Testis (tissue), 3 donors: ENCODE measurements around the gene ANXA2. TPM values are rescaled to one million over a fixed set of nuclear protein-coding genes. Genes with fewer than 3 reads are reported as not detected.
"Not testable (repeated sequence)": the region's sequence is repeated elsewhere in the genome, so short reads cannot be mapped to it uniquely, and the experiment has no call there.

Experiments
- DNase-seq: peaks from one replicate; pipeline ENCODE4 v3.0.0-alpha.2; 2019
- H3K27ac ChIP-seq, 2 donors: fragments of 200-600 bp; sonication (generic); one replicate each; pipeline ENCODE4 v1.5.1; 2019
- H3K27me3 ChIP-seq: fragments of 200-600 bp; sonication (generic); one replicate; pipeline ENCODE4 v1.5.1; 2019
- H3K36me3 ChIP-seq: fragments of 200-600 bp; sonication (generic); one replicate; pipeline ENCODE4 v1.5.1; 2017; ENCODE audit warnings: low read depth; ENCODE audit errors: missing control alignments
- H3K4me1 ChIP-seq: fragments of 200-600 bp; sonication (generic); one replicate; pipeline ENCODE4 v1.5.1; 2019
- H3K4me3 ChIP-seq, 2 donors: fragments of 200-600 bp; sonication (generic); one replicate each; pipeline ENCODE4 v1.5.1; 2017 to 2019
- H3K9me3 ChIP-seq: fragments of 200-600 bp; sonication (generic); one replicate; pipeline ENCODE4 v1.5.1; 2017
- CTCF ChIP-seq, 3 experiments: fragments of 450-650 bp in 2 of 3; fragments of 200-600 bp in 1 of 3; sonication (generic) in 1 of 3; IDR thresholded peaks; one replicate each; pipeline ENCODE4 v1.5.1; 2016 to 2019; ENCODE audit warnings: antibody characterized with exemption in 3 of 3, mild to moderate bottlenecking in 2 of 3, moderate library complexity in 1 of 3
- POLR2A ChIP-seq: fragments of 450-650 bp; IDR thresholded peaks from one replicate; pipeline ENCODE4 v1.6.1; 2017; ENCODE audit warnings: antibody characterized with exemption, mild to moderate bottlenecking, moderate library complexity
- WGBS, 2 donors: methylation state at CpG; one replicate each; pipeline ENCODE4 v1.1.5; 2018; 5-methylcytosine and 5-hydroxymethylcytosine counted together
- intact Hi-C: fragments of 100-400 bp; cut with DNase I; formaldehyde crosslinking; loops from one replicate; pipeline ENCODE4 v1.15.1; 2023; ENCODE audit warnings: low total_unique reads
- polyA plus RNA-seq: library from polyadenylated mRNA; stranded (reverse); fragments of 350-450 nt; fragmentation: Illumina TruSeq; extraction: RNeasy Lipid Tissue Mini Kit (QIAGEN cat#74804); gene quantifications from one replicate; pipeline ENCODE4 v1.2.3, GENCODE V29; 2014; ENCODE audit warnings: low read depth, low replicate concordance; ENCODE audit not compliant: insufficient read depth
- total RNA-seq, 2 donors: library from RNA; depleted of rRNA; stranded (reverse); fragments of >200 nt; gene quantifications; one replicate each; pipeline ENCODE4 v1.2.3, GENCODE V29; 2016

Gene ANXA2
- total and polyA plus RNA-seq, 3 donors from 2014 or later: 199 to 388 (median 226) TPM

- Histone ChIP-seq H3K4me3 (no peak overlapping the region), H3K27ac (no peak overlapping the region), H3K4me1 (peaks cover 3% of the 10 kb centered on the region), H3K36me3 (no peaks in the 10 kb centered on the region), H3K27me3 (no peaks in the 10 kb centered on the region), H3K9me3 (no peaks in the 10 kb centered on the region)
- WGBS, 2 donors: 74 to 80% methylated on average over 9 of the region's 9 CpGs
- intact Hi-C loops: no loop called here
- no peak for TF ChIP-seq CTCF (IDR thresholded peaks at IDR 0.05)
- TF ChIP-seq POLR2A: no peak
- no peak for DNase-seq
These were observed 14.1 kb upstream of the ANXA2 start for GRCh38 chr15:60411774-60412425.

- H3K27ac ChIP-seq, H3K27me3 ChIP-seq, DNase-seq, H3K9me3 ChIP-seq, H3K4me3 ChIP-seq, intact Hi-C loops, H3K36me3 ChIP-seq, H3K4me1 ChIP-seq: not testable (repeated sequence)
- 88 to 95% methylated on average over 8 to 9 of the region's 9 CpGs for WGBS, 2 donors
These were observed 12.6 kb upstream of the ANXA2 start for GRCh38 chr15:60410350-60410749.

- Histone ChIP-seq H3K27ac (no peak overlapping the region), H3K4me3 (no peak overlapping the region), H3K27me3 (no peaks in the 10 kb centered on the region), H3K9me3 (no peaks in the 10 kb centered on the region), H3K36me3 (no peaks in the 10 kb centered on the region), H3K4me1 (peaks cover 7% of the 10 kb centered on the region)
- intact Hi-C loops: no loop called here
- DNase-seq: no peak
- no peak for TF ChIP-seq CTCF (IDR thresholded peaks at IDR 0.05)
- no peak for TF ChIP-seq POLR2A
These were observed 10.7 kb upstream of the ANXA2 start for GRCh38 chr15:60408463-60408981.

GRCh38 chr15:60407415-60407805 lies 9.6 kb upstream of the ANXA2 start:
- no peaks in the 10 kb centered on the region for H3K9me3 ChIP-seq
- TF ChIP-seq CTCF (IDR thresholded peaks at IDR 0.05) (no peak), POLR2A (no peak)
- intact Hi-C loops: no loop called here
- no peaks in the 10 kb centered on the region for H3K36me3 ChIP-seq
- H3K27ac ChIP-seq: peak overlapping the region in 1 of 2 donors; percentile 37
- DNase-seq: no peak
- no peak overlapping the region for H3K4me3 ChIP-seq
- H3K4me1 ChIP-seq: peaks cover 7% of the 10 kb centered on the region
- H3K27me3 ChIP-seq: no peaks in the 10 kb centered on the region

- H3K27ac ChIP-seq: peak overlapping the region in 1 of 2 donors; percentile 37
- 33 to 39% methylated on average over 2 of the region's 2 CpGs for WGBS, 2 donors
- H3K9me3 ChIP-seq: no peaks in the 10 kb centered on the region
- H3K4me3 ChIP-seq: no peak overlapping the region
- H3K36me3 ChIP-seq: no peaks in the 10 kb centered on the region
- no peaks in the 10 kb centered on the region for H3K27me3 ChIP-seq
- H3K4me1 ChIP-seq: peaks cover 7% of the 10 kb centered on the region
- intact Hi-C loops: no loop called here
- no peak for TF ChIP-seq POLR2A
- no peak for TF ChIP-seq CTCF (IDR thresholded peaks at IDR 0.05)
- no peak for DNase-seq
These were observed 9.0 kb upstream of the ANXA2 start for GRCh38 chr15:60406513-60407414.
